ENCODE data around the gene NEMP2. TPM values are rescaled to one million over a fixed set of nuclear protein-coding genes. Genes with fewer than 3 reads are reported as not detected.

Gene NEMP2
- total RNA-seq, 2 donors from 2014 or later = 5.0 to 6.8 TPM

DNA sequence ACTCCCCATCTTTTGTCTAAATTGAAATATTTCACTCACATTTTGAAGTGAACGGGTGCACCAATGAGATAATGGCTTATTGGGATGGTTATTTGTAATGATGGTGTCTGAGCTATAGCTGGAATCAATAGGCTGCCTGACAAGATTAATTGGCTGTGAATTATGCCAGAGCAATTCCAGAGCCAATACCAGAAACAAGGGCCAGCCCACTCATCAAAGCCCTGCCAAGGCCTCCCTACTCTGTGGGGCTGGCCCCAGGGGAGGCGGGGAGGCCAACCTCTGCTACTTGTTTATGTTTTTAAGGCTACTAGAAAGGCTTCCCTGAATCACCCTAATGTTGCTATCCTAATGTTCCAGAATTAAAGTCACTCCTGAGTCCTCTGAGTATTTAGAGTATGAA, 29.1 kb upstream of the NEMP2 start:
- no peak for DNase-seq (ENCODE audit: low spot score)
- intact Hi-C loops (cut with DNase I) = no loop called here

DNA sequence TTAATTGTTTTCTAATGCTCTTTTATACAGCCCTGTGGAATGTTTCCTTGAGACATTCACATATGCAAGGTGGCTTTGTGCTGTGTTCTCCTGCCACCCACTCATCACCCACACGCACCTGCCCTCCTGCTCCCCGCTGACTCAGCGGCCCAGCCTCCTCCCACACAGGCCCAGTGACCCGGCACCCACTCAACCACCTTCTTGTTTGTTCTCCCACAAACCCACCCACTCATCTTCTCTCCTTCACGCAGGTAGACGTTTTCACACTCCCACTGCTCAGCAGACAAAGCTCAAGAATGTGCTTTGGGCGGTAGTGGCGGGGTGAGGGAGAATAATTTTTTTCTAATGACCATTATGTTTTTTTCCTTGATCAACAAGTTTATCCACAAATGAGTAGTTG, 28.6 kb upstream of the NEMP2 start:
- intact Hi-C loops (cut with DNase I) = no loop called here

DNA sequence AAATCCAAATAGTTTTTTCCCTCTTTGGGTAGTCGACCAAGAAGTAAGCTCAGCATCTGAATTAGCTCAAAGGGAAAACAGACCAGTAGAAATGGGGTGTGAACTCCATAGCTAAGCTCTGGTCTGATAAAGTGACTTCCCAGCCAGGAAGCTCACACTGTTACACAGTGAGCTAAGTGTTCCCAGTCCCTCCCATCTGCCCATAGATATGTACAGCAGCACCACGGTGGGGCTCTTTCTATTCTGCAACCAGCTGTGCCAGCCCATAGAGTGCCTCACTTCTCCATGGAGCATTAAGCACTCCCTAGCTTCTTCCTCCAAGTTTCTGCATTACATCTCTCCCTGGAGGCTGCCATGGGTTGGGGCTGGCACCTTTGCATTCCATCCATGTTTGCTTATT, 27.6 kb upstream of the NEMP2 start:
- intact Hi-C loops (cut with DNase I) = no loop called here

More for the DNA sequence above, 28.6 kb upstream of the NEMP2 start:
- no peak for DNase-seq (ENCODE audit: low spot score)

DNA sequence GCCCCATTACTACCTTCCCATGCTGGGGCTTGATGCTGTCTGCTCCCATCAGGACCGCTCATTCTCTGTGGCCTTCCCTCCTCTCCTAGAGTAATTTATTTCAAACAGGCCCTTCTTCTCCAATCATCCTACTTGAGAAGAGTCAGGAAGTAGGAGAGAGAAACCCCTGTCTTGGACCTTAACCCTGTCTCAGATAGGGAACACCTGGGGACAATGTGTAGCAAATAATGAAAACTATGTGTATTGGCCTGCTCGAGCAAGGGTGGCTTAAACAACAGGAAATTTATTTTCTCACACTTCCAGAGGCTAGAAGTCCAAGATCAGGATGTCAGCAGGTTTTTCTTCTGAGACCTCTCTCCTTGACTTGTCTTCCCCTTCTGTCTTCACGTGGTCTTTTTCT, 26.6 kb upstream of the NEMP2 start:
- intact Hi-C loops (cut with DNase I) = no loop called here
- no peak for DNase-seq (ENCODE audit: low spot score)

More for the DNA sequence above, 27.6 kb upstream of the NEMP2 start:
- DNase-seq (ENCODE audit: low spot score) = no peak

DNA sequence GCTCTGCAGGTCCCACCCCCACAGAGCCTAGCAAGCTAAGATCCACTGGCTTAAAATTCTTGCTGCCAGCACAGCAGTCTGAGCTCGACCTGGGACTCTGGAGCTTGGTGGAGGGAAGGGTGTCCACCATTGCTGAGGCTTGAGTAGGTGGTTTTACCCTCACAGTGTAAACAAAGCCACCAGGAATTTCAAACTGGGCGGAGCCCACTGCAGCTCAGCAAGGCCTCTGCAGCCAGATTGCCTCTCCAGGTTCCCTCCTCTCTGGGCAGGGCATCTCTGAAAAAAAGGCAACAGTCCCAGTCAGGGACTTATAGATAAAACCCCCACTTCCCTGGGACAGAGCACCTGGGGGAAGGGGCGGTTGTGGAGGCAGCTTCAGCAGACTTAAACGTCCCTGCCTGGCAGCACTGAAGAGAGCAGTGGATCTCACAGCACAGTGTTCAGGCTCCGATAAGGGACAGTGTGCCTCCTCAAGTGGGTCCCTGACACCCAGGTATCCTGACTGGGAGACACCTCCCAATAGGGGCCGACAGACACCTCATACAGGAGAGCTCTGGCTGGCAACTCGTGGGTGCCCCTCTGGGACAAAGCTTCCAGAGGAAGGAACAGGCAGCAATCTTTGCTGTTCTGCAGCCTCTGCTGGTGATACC, 20.0 kb upstream of the NEMP2 start:
- no peak for DNase-seq (ENCODE audit: low spot score)
- intact Hi-C loops (cut with DNase I) = no loop called here

DNA sequence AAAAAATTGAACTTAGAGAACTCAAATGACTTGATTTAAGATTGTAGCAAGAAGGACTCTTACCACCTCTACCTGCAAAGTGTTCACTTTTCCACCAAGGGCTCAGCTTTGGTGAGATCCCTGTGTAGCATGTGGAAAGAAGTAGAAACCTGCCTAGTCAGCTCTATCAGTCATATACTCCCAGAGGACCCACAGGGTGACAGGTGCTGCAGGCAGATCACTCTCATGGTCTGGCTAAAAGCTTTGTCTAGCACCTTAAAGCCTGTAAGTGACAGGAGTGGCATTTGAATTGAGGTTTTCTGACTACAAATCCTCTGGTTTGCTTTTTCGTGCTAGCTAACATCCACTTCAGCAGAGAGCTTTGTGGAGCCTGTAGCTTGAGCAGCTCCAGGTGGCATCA, 18.7 kb upstream of the NEMP2 start:
- intact Hi-C loops (cut with DNase I) = no loop called here

DNA sequence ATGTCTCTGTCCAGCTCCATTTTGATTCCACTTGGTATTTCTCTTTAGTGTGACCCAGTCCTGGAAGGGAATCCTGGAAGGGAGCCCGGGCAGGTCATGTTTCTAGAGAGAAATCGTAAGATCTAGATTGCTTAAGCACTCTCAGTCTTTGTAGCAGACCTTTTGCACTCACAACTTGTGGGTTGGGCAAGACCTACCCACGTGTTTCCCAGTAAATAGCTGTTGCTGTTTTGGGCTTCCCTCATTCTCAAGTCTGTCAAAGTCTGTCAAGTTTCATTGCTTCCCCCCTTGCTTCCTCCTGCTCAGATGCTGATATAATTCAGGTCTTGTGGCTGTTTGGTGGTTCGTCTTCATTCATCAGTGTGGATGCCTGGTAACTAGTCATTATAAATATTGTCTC, 17.4 kb upstream of the NEMP2 start:
- intact Hi-C loops (cut with DNase I) = no loop called here
- no peak for DNase-seq (ENCODE audit: low spot score)

More for the DNA sequence above, 18.7 kb upstream of the NEMP2 start:
- DNase-seq (ENCODE audit: low spot score) = no peak

DNA sequence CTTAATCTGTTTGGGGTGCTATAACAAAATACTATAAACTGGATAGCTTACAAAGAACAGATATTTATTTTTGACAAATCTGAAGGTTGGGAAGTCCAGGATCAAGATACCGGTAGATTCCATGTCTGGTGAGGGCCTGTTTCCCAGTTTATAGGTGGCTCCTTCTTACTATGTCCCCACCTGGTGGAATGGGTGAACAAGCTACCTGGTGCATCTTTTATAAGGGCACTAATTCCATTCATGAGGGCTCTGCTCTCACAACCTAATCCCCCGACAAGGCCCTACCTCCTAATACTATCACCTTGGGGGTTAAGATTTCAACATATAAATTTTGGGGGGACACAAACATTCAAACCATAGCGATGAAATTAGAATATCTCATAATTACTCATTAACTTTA, 15.6 kb upstream of the NEMP2 start:
- DNase-seq (ENCODE audit: low spot score) = no peak
- intact Hi-C loops (cut with DNase I) = no loop called here

DNA sequence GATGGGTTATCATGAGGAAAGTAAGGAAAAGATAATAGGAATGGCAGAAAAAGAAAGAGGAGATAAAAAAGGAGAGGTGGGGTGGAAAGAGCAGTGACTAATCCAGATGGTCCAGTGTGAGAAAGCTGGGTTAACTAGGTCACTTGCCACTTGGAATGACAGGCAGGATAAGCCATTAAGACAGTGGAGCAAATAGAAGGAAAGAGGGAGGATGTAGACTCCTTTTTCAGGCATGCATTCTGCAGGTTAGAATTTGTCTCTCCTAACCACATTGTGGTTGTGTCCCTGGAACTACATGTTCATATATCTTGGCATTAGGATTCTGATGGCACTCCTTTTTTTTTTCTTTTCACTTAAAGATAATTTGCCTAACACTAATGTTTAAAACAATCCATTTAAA, 13.4 kb upstream of the NEMP2 start:
- intact Hi-C loops (cut with DNase I) = loop anchor here in 1 of 2 donors (1.0 kb wide), 1 partner anchor 31 kb away; no protein-coding TSS in a partner anchor
- no peak for DNase-seq (ENCODE audit: low spot score)

DNA sequence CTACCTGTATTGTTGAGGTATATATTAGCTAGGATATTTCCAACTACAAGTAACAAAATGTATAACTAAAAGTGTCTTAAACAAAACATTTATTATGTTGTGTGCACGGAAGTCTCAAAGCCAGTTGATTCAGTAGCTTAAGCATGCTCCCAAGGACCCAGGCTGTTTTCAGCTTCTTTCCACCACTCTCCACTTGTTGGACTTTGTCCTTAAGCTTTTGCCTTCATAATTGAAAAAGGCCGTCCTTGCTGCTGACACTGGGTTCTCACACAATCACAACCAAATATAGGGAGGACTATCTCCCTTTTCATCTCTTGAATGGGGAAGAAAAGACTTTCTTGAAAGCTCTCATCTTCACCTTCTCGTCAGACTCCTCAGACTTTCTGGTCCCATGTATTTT, 12.2 kb upstream of the NEMP2 start:
- no peak for DNase-seq (ENCODE audit: low spot score)
- intact Hi-C loops (cut with DNase I) = no loop called here

DNA sequence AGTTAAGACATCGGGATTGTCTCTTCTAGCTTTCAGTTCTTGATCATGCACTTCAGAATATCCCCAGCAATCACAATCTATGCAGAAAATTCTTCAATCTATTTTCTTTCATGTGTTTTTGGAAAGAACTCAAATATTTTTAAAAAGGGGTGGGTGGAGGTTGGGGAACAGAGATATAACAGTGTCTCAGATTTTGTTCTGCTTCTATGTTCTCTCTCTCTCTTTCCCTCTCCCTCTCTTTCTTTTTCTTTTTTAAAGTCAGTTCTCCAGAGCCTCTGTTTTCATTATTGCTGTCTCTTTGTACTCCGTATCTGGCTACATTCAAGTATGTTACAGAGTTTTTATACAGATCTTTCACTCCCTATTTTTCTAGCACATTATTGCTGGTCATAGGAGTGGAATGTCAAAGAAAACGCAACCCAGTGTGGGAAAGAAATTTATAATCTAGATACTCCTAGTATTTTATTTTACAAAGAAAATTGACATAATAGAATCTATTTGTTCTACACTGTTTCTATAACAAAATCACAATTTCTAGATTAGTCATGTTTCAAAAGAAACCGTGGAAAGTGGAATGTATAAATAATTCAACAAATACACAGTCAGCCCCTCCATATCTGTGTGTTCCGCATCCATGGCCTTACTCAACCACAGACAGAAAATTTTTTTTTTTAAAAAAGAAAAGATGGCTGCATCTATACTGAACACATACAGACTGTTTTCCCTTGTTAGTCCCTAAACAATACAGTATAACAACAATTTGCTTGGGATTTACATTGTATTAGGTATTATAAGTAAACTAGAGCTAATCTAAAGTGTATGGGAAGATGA, 11.2 kb upstream of the NEMP2 start:
- intact Hi-C loops (cut with DNase I) = no loop called here
- no peak for DNase-seq (ENCODE audit: low spot score)

DNA sequence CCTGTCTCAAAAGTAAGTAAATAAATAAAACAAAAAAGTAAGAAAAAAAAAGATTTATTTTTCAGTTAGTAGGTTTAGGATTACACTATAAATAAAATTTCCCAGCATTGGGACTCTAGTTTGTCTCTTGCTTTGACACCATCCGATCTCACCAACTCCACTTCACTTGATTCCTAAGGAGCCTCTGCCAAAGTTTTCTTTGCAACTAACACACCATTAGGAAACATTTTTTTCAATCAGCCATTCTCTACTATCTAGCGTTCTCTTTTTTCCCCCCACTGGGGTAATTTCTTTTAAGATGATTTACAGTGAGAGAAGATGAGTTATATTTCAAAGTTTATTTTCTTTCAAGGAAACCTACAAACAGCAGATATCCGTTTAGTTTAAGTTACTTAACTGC, 10.6 kb upstream of the NEMP2 start:
- intact Hi-C loops (cut with DNase I) = no loop called here
- DNase-seq (ENCODE audit: low spot score) = no peak

DNA sequence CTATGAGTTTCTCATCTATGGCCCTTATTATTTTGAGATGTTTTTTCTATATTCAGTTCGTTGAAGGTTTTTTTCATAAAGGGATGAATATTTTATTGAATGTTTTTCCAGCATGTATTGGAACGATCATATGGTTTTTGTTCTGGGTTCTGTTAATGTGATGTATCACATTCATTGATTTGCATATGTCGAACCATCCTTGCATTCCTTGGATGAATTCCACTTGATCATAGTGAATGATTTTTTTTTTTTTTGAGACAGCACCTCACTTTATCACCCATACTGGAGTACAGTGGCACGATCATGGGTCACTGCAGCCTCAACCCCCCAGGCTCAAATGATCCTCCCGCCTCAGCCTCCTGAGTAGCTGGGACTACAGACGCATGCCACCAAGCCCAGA, 5.5 kb upstream of the NEMP2 start:
- no peak for DNase-seq (ENCODE audit: low spot score)
- intact Hi-C loops (cut with DNase I) = no loop called here

DNA sequence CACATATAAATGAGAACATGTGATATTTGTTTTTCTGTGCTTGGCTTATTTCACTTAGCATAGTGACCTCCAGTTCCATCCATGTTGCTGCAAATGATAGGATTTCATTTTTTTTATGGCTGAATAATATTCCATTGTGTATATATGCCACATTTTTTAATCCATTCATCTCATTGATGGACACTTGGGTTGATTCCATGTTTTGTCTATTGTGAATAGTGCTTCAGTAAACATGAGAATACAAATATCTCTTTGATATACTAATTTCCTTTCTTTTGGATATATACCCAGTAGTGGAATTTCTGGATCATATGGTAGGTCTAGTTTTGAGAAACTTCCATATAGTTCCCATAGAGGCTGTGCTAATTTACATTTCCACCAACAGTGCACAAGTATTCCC, 3.7 kb upstream of the NEMP2 start:
- intact Hi-C loops (cut with DNase I) = loop anchor here in 1 of 2 donors (5.0 kb wide), 1 partner anchor 109 kb away; the partner anchor contains the start of gene NAB1
- DNase-seq (ENCODE audit: low spot score) = no peak

DNA sequence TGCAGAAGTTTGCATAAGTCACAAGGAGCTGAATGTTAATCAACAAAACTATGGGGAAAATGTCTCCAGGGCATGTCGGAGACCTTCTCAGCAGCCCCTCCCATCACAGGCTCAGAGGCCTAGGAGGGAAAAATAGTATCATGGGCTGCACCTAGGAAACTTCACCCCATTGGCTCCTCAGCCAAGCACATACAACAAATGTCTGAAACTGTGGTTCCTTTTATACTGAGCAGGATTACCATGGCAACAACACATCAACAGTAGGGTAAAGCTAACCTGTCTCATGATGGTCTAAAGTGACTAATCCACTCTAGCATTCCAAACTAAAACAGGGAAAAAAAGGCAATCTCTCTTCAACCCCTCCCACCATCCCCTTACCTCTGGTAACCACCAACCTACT, 3.2 kb upstream of the NEMP2 start:
- intact Hi-C loops (cut with DNase I) = loop anchor here in 1 of 2 donors (5.0 kb wide), 1 partner anchor 110 kb away; the partner anchor contains the start of gene NAB1
- DNase-seq (ENCODE audit: low spot score) = no peak

DNA sequence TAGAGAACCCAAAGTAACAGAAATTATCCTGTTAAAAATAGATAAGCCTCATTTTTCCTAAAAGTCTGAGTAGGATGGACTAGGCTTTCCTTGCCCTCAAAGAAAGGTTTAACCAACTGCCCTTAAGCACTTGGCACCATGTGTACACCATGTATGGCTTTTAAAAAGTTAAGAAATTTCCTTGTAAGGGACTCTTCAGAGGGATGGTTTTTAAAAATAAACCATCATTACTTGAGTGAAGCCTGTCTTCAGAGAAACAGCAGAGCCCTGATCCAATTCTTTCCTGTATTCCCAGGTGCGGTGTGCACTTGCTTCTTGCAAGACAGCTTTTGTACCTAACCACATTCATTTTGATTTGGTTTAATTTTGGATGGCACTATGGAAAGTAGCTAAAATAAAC, 1.1 kb upstream of the NEMP2 start:
- no peak for DNase-seq (ENCODE audit: low spot score)
- intact Hi-C loops (cut with DNase I) = loop anchor here in 1 of 2 donors (5.0 kb wide), 1 partner anchor 112 kb away; the partner anchor contains the start of gene NAB1

DNA sequence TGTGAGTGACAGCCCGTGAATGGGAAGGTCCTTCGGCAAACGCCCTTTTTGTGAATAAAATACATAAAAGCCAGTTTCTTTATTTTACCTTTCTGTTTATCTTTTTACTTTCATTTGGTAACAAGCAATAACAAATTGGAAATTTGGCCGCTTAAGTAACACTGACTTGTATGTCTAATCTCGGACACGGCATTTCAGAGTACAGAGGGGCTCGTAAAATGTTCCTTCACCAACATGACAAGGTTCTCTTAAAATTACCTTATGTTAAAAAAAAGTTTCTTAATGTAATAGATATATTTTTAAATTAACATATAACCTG, 558 bp upstream of the NEMP2 start:
- intact Hi-C loops (cut with DNase I) = loop anchor here in 1 of 2 donors (5.0 kb wide), 1 partner anchor 112 kb away; the partner anchor contains the start of gene NAB1
- no peak for DNase-seq (ENCODE audit: low spot score)

DNA sequence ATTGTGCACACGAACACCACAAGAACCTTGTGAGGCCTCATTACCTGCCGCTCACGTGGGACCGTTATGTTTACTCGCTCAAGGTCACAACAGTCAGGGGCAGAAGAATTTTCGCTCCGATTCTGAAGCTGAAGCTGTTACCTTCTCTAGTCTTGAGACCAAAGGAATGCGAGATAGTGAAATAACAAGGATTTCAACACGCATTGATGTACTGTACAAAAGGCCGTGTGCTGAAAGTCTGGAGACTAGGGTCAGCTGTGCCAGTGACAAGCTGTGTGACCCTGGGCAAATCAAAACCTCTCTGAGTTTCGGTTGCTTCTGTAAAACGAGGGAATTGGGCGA, 583 bp downstream of the NEMP2 start:
- intact Hi-C loops (cut with DNase I) = no loop called here

DNA sequence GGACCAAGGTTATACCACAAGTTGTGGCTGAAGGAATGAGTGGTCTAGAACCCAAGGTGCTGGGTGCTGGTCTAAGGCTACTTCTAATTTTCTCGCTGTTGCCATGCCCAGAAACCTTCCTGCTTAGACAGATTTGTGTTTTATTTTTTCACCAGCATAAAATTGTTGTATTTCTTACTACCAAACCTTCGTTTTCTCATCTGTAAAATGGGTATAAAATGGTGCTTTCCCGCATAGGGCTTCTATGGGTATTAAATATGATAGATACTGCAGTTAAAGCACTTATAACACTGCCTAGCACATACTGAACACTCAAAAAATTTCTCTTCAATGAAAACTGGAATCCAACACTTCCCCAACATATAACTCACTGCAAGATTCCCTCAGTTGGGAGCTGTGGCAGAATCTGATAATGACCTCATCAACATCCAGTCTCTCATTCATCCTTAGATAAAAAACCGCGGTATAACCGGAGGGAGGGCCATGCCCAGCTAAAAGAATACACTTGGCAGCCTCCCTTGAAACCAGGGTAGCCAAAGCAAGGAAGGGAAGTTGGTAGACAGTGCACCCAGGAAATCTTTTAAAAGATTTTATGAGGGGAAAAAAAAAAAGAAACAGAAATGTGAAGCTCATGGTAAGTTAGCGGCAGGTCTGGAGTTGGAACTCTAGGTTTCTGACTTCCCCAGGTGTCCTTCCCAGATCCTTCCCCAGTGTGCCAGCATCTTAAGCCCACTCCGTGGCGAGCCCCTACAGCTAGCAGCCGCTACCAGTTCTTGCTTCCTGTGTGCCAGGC, 1.2 kb downstream of the NEMP2 start:
- intact Hi-C loops (cut with DNase I) = no loop called here
- no peak for DNase-seq (ENCODE audit: low spot score)

More for the DNA sequence above, 583 bp downstream of the NEMP2 start:
- DNase-seq (ENCODE audit: low spot score) = no peak

DNA sequence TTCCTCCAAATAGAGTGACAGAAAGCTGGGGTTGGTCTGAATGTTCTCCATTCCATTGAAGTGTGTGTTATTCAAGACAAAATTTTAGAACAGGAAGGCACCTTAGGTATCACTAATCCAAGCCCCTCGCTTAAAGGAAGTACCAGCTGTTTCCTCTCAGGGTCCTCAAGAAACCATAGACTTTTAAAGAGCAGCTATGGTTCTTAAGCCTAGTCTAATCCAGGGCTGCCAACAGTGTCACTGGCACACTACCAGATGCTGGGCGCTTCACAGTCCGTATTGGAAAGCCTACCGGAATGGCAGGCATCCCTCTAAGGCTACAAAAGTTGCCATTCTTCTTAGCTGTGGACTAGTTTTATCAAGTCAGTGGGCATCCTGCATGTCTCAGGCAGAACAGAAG, 1.9 kb downstream of the NEMP2 start:
- intact Hi-C loops (cut with DNase I) = no loop called here
- DNase-seq (ENCODE audit: low spot score) = no peak
